HEK293T (cell line): ENCODE measurements around the gene OBP2B.

ENCODE experiments used
- BHLHE40 ChIP-seq: fragments of 450-650 bp; IDR thresholded peaks from 2 replicates; pipeline ENCODE4 v1.6.1; 2016; ENCODE audit warnings: mild to moderate bottlenecking, moderate library complexity, borderline replicate concordance
- CTBP1 ChIP-seq: fragments of 450-650 bp; IDR thresholded peaks from 2 replicates; pipeline ENCODE4 v1.6.1; 2016; ENCODE audit warnings: borderline replicate concordance
- ELF4 ChIP-seq: fragments of 450-650 bp; IDR thresholded peaks from 2 replicates; pipeline ENCODE4 v1.6.1; 2017; ENCODE audit warnings: antibody characterized with exemption
- FOXM1 ChIP-seq: fragments of 450-650 bp; IDR thresholded peaks from 2 replicates; pipeline ENCODE4 v1.6.1; 2017; ENCODE audit warnings: mild to moderate bottlenecking, borderline replicate concordance
- L3MBTL2 ChIP-seq: fragments of 450-650 bp; conservative IDR thresholded peaks from 2 replicates; pipeline ENCODE4 v1.6.1; 2016; ENCODE audit warnings: mild to moderate bottlenecking
- NFRKB ChIP-seq: fragments of 450-650 bp; IDR thresholded peaks from 2 replicates; pipeline ENCODE4 v1.6.1; 2016; ENCODE audit warnings: mild to moderate bottlenecking, moderate library complexity
- SP1 ChIP-seq: fragments of 450-650 bp; IDR thresholded peaks from 2 replicates; pipeline ENCODE4 v1.6.1; 2017
- SUZ12 ChIP-seq: fragments of 450-650 bp; IDR thresholded peaks from 2 replicates; pipeline ENCODE4 v1.6.1; 2016; ENCODE audit warnings: mild to moderate bottlenecking
- TARDBP ChIP-seq: fragments of 450-650 bp; IDR thresholded peaks from 2 replicates; pipeline ENCODE4 v1.6.1; 2016

DNA sequence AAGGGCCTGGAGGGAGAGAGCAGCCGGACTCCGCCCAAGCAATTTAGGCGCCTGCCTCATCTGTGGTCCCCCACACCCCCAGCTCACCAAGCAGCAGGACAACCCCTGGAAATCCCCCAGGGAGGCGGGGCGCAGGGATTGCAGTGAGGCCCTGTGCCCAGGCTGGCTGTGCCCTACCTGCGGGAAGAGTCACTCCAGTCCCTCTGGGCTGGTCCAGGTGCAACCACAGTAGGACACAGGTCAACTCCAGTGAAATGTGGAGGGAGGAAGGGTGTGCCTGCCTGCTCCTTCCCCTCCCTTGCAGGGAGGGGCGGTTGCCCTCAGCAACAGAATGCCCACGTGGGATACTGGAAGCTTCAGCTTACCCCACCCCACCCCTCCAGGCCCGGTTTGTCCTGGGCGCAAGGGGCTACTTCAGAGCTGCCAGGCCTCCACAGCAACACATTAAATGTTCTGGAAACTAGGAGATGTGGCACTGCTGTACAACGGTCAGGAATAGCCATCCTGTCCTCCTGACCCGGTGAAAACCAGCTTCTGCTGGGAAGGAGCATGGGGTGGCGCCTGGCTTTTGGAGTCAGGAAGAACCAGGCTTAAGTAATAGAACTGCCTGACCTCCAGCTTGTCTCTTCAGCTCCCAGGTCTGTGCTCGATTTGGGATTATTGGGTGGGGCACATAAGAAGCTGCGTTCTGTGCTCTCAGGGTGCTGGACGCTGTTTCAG lies 43.4 kb upstream of the OBP2B start:
- TF ChIP-seq BHLHE40 (no peak), SP1 (no peak), CTBP1 (no peak), FOXM1 (no peak), TARDBP (no peak), NFRKB (no peak), ELF4 (no peak), SUZ12 (no peak), L3MBTL2 (no peak)
